PFSK-1 (cell line): ENCODE results near the gene RYR2.

Experiments
- FOXP2 ChIP-seq: optimal IDR thresholded peaks from 2 replicates; pipeline ENCODE3; 2011; ENCODE audit warnings: borderline replicate concordance, control low read depth, inconsistent platforms; ENCODE audit not compliant: insufficient read depth; ENCODE audit errors: extremely low read length, extremely low read depth
- POLR2AphosphoS5 ChIP-seq: IDR thresholded peaks from 2 replicates; pipeline ENCODE4 v1.6.1; 2012; ENCODE audit warnings: low read depth, mild to moderate bottlenecking, control low read depth, low read length, moderate library complexity
- SIN3A ChIP-seq: IDR thresholded peaks from 2 replicates; pipeline ENCODE4 v1.6.1; 2012; ENCODE audit warnings: mild to moderate bottlenecking, low read length, moderate library complexity, borderline replicate concordance; ENCODE audit not compliant: insufficient read depth
- TAF1 ChIP-seq: IDR thresholded peaks from 2 replicates; pipeline ENCODE4 v1.6.1; 2012; ENCODE audit warnings: low read length, control low read depth, borderline replicate concordance; ENCODE audit not compliant: insufficient read depth
- TF ChIP-seq, protein P1 (sequence below), 2 experiments: IDR thresholded peaks; 2 replicates each; pipeline versions ENCODE4 v1.6.1 to v1.8.0; 2011 to 2012; ENCODE audit warnings: low read depth in 2 of 2, low read length in 2 of 2, control low read depth in 1 of 2, inconsistent platforms in 1 of 2, mild to moderate bottlenecking in 1 of 2, moderate library complexity in 1 of 2; ENCODE audit not compliant: insufficient read depth in 1 of 2

DNA sequence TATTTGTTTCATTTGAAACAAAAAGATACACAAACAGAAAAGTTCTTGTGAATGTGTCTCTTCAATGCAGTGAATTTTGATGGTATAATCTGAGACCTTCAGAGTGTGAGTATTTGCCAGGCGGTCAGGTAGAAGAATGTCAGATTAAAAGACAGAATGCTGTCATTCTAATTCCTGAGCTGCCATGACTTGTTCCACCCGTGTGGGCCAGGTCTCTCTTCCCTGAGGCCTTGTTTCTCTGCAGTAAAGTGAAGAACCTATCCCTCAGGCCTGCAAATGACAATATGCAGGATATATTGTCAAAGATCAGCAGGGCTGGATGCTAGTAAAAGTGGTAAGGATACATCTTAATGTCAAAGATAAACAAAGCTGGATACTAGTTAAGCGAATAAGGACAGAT, 737.4 kb downstream of the RYR2 start:
- TF ChIP-seq POLR2AphosphoS5 (no peak), TAF1 (no peak), SIN3A (no peak), FOXP2 (no peak)
- TF ChIP-seq, protein P1, sequence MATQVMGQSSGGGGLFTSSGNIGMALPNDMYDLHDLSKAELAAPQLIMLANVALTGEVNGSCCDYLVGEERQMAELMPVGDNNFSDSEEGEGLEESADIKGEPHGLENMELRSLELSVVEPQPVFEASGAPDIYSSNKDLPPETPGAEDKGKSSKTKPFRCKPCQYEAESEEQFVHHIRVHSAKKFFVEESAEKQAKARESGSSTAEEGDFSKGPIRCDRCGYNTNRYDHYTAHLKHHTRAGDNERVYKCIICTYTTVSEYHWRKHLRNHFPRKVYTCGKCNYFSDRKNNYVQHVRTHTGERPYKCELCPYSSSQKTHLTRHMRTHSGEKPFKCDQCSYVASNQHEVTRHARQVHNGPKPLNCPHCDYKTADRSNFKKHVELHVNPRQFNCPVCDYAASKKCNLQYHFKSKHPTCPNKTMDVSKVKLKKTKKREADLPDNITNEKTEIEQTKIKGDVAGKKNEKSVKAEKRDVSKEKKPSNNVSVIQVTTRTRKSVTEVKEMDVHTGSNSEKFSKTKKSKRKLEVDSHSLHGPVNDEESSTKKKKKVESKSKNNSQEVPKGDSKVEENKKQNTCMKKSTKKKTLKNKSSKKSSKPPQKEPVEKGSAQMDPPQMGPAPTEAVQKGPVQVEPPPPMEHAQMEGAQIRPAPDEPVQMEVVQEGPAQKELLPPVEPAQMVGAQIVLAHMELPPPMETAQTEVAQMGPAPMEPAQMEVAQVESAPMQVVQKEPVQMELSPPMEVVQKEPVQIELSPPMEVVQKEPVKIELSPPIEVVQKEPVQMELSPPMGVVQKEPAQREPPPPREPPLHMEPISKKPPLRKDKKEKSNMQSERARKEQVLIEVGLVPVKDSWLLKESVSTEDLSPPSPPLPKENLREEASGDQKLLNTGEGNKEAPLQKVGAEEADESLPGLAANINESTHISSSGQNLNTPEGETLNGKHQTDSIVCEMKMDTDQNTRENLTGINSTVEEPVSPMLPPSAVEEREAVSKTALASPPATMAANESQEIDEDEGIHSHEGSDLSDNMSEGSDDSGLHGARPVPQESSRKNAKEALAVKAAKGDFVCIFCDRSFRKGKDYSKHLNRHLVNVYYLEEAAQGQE (IDR thresholded peaks at IDR 0.05; ENCODE audit: insufficient read depth in 1 of 2, low read depth in 2 of 2, low read length in 2 of 2), result no peak
